HG03064 (cell line): ENCODE measurements around the gene KLF16.

ENCODE experiments used
- ATAC-seq: cut with Tn5 transposase; IDR thresholded peaks from one replicate; pipeline ENCODE4 v1.9.1; 2021; ENCODE audit warnings: low read depth; ENCODE audit not compliant: unreplicated experiment

The KLF16 gene

GRCh38 chr19:1845125-1845515, 18.3 kb downstream of the KLF16 start:
- no peak for ATAC-seq

- ATAC-seq, result no peak
Measured at GRCh38 chr19:1844513-1845124, 18.8 kb downstream of the KLF16 start.

GRCh38 chr19:1843646-1844394, 19.6 kb downstream of the KLF16 start:
- no peak for ATAC-seq

- no peak for ATAC-seq
Measured at GRCh38 chr19:1843116-1843515, 20.3 kb downstream of the KLF16 start.

- no peak for ATAC-seq
Measured at GRCh38 chr19:1841209-1841924, 22.0 kb downstream of the KLF16 start.

GRCh38 chr19:1840541-1841115, 22.8 kb downstream of the KLF16 start:
- ATAC-seq, result no peak

GRCh38 chr19:1839658-1840540, 23.5 kb downstream of the KLF16 start:
- no peak for ATAC-seq

- no peak for ATAC-seq
Measured at GRCh38 chr19:1837625-1838105, 25.7 kb downstream of the KLF16 start.

GRCh38 chr19:1837222-1837565, 26.2 kb downstream of the KLF16 start:
- ATAC-seq, result no peak

- no peak for ATAC-seq
Measured at GRCh38 chr19:1836458-1837221, 26.7 kb downstream of the KLF16 start.

- ATAC-seq, result no peak
Measured at GRCh38 chr19:1833540-1833939, 29.8 kb downstream of the KLF16 start.

GRCh38 chr19:1832046-1832663, 31.2 kb downstream of the KLF16 start:
- no peak for ATAC-seq

- ATAC-seq, result no peak
Measured at GRCh38 chr19:1830978-1831377, 32.4 kb downstream of the KLF16 start.

- ATAC-seq, result no peak
Measured at GRCh38 chr19:1830568-1830967, 32.8 kb downstream of the KLF16 start.

GRCh38 chr19:1829958-1830357, 33.4 kb downstream of the KLF16 start:
- ATAC-seq, result no peak

GRCh38 chr19:1828279-1829238, 34.8 kb downstream of the KLF16 start:
- no peak for ATAC-seq

GRCh38 chr19:1827566-1828278, 35.7 kb downstream of the KLF16 start:
- ATAC-seq, result no peak
